Renal cortex interstitium (tissue), 11 donors: ENCODE data around the gene SEBOX. TPM values are rescaled to one million over a fixed set of nuclear protein-coding genes. Genes with fewer than 3 reads are reported as not detected.
"Not testable (repeated sequence)": the region's sequence is repeated elsewhere in the genome, so short reads cannot be mapped to it uniquely, and the experiment has no call there.

ENCODE experiments used
- DNase-seq, 11 donors: peaks; one replicate each; pipeline ENCODE4 v3.0.0-alpha.2; 2013; ENCODE audit warnings: low read depth in 9 of 11, low spot score in 4 of 11; ENCODE audit errors: extremely low read depth in 1 of 11
- polyA plus RNA-seq, 3 donors: library from polyadenylated mRNA; unstranded; fragments of 120-200 nt; gene quantifications; one replicate each; pipeline ENCODE4 v1.2.1, GENCODE V29; 2013; ENCODE audit not compliant: insufficient read length in 3 of 3

The SEBOX gene
- polyA plus RNA-seq, 3 donors, result not detected

DNA sequence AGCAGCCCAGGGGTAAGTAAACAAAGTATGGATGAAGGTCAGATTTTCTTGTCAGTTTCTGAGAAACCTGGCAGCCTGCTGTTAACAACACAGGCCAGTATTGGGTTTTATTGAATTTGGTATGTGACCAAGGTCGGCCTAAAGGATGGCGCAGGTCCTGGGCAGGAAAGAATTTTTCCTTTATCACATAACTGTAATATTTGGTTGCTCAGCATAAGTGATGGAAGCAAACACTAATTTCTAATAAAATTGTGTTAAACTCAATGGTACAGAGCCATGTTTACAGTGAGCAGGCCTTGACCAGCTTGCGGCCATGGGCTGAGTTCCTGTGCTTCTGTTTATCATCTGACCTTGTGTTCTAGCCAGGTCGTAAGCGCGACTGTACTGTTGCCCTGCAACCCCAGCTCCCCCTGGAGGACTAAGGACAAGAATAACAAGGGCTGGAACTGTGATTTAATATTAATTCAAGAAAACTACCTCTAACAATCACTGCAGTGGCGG is 18.2 kb downstream of the SEBOX start:
- no peak for DNase-seq

DNA sequence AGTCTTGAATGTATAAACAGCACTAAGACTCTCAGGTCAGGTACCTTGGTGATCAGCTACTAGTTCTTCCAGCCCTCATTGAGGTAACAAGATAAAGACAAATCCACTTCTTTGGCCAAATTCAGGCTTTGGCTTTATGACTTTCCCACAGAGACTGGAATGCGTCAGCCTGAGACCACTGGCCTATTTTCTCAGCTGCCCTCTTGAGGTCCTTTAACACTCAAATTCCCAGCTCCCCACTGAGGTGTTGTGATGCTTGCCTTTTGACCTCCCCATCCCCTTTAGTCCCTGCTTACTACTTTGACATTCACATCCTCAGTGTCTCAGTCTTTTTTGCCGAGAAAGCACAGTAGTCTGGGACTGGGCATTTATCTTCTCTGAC is 18.8 kb downstream of the SEBOX start:
- no peak for DNase-seq

DNA sequence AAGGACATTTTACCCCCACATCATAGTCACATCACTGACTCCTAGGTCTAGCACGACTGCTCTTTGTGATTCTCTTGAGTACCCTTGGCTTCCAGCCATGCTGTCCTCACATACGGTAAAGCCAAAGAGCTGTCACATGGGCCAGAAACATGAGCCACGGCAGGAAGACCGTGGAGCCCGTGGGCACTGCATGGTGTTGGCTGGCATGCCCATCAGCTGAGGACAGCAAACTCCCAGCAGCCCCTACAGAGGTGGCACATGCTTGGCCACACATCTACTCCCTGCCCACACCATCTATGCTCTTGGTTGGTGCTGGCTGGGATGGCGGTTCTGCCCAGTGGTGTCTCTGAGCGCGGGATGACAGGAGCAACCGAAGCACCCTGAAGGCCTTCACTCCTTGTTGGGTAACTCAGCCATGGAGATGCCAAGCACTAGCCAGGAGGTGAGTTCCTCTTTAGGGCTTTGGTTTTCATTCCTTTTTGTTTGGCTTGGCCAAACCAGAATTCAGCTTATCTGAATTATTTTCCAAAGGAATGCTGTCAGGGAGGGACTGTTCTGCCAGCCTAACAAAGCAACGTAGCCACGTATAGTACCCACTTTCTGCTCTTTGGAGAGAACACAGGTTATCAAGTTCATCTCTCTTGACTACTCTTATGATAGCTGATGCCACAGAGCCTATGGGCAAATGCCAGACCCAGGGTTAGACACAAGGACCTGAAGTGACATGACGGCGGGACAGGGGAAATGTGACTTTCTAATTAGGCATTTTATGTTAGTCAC is 19.4 kb downstream of the SEBOX start:
- no peak for DNase-seq

GRCh38 chr17:28344435-28344901 is 20.5 kb downstream of the SEBOX start:
- DNase-seq, result no peak

GRCh38 chr17:28344011-28344410 is 21.0 kb downstream of the SEBOX start:
- no peak for DNase-seq

- no peak for DNase-seq
Observed at GRCh38 chr17:28343491-28343932, 21.5 kb downstream of the SEBOX start.

GRCh38 chr17:28342313-28342712 is 22.7 kb downstream of the SEBOX start:
- DNase-seq, result no peak

GRCh38 chr17:28341516-28341915 is 23.5 kb downstream of the SEBOX start:
- no peak for DNase-seq

DNA sequence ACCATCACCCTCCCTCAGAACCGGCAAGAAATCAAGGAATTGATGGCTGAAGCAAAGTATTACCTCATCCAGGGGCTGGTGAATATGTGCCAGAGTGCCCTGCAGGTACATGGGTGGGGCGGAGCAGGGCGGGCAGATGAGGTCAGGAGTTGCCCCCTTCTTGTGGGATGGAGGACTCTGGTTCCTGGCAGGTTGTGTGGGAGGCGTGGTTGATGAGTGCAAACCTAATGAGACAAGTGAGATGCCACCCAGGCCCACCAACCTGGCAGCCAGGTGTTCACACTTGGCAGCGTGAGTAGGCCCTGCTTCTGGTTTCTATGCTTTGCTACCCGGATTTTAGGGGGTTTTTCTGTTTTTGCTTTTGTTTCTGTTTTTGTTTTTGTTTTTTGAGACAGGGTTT is 24.6 kb downstream of the SEBOX start:
- no peak for DNase-seq

DNA sequence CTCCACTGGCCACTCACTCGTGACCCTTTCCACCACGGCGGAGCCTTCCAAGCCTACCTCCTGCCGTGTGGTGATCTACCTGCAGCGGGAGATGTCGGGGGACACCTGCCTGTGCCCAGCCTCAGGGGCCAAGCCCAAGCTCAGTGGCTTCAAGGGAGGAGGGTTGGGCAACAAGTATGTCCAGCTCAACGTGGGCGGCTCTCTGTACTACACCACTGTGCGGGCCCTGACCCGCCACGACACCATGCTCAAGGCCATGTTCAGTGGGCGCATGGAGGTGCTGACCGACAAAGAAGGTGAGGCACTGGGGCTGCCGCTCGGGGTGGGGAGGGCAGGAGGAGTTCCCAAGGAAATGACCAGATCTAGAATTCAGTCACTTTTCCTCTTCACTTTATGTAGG is 25.6 kb downstream of the SEBOX start:
- no peak for DNase-seq

DNA sequence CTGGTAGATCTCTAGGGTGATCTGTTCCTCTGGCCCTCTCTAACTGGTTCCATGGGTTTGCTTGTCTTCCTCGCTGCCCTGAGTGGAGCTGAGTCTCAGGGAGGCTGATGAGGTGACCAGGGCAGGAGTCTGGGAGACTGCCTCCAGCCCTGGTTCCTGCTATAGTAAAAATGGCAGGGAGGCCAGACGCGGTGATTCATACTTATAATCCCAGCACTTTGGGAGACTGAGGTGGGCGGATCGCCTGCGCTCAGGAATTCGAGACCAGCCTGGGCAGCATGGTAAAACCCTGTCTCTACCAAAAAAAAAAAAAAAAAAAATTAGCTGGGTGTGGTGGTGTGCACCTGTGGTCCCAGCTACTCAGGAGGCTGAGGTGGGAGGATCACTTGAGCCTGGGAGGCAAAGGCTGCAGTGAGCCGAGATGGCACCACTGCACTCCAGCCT is 26.2 kb downstream of the SEBOX start:
- not testable (repeated sequence) for DNase-seq

DNA sequence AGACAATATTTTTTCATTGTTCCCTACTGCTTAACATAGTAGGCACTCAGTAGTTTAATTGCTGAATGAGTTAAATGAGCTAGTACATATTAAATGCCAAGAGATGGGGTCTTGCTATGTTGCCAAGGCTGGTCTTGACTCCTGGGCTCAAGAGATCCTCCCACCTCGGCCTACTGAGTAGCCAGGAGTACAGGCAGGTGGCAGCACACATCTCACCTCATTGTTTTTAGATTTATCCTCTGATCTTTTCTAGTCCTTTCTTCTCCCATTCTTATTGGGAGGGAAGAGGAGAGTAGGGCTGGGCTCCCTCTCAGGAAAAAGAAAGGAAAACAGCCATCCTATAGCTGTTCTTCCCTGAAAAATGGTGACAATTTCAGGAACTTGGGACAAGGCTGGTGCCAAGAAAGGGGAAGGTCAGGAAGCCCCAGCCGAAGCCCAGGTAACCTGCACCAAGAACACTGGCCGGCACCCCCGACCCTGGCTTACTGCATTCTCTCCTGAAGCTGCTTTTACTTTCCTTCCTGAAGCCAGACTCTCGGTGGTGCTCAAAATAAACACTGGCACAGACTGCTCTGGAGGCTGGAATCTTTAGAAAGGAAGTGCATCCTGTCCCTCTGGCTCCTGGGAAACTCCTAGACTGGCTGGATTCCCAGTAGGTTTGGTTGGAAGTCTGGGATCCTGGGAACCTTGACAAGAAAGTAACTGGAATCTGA is 26.8 kb downstream of the SEBOX start:
- no peak for DNase-seq

- DNase-seq, result peak; percentile 50 to 86 (median 71)
Observed at GRCh38 chr17:28335959-28336871, 28.8 kb downstream of the SEBOX start.

DNA sequence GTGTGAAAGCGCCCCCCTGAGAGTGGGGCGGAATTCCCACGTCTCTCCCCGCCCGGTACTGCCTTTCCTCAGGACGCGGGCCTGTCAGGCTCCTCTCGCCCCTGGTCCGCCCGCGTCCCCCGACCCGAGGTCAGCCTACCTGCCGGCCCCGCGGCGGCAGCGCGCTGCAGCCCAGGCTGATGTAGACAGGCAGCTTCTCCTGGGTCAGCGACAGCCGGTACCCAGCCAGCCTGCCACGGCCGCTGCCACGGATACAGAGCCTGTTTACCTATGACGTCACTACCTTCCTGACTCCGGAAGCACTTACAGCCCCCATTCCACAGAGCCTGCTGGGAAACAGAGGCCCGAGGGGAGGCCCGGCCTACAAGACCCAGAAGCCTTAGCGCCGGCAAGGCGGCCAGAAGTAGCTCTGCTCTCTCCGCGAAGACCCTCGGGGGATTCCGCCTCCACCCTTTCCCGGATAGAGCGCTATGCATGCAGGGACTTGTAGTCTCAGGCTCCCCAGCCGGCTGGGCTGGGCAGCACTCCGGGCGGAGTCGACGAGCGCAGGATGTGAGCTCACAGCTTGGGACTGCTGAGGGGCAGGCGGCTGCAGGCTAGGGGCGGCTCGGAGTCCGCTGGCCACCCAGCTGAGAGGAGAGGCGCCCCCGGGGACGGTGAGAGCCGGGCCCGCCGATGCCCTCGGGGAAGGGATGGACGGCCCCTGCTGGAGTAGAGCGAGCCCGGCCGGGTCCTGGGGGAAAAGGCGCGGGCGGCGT is 29.6 kb downstream of the SEBOX start, which contains the start of the genes IFT20 and TNFAIP1:
IFT20 (minus strand) TSS at position 272 of the 758 bp plus-strand sequence. CDS start 3,487 bp downstream, outside the sequence.
TNFAIP1 (plus strand) TSS at position 561 of the 758 bp plus-strand sequence. CDS start 3,761 bp downstream, outside the sequence.
- DNase-seq, result peak; percentile 95 to 100 (median 99)

- no peak for DNase-seq
Observed at GRCh38 chr17:28334666-28335200, 30.3 kb downstream of the SEBOX start.

DNA sequence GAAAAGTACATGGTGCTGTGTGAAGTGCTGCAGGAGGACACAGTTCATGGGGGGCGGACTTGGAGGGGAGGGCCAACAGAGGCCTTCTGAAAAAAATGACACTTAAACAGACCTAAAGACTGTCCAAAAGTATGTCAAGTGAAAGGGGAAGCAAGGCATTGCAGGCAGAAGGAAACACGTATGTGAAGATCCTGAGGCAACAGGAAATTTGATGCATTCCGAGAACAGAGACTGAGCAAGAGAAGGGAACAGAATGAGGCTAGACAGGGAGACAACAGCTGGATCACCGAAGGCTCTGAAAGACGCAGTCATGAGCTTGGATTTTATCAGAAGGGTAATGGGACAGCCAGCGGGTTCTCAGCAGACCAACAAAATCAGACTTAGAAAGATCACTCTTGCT is 30.8 kb downstream of the SEBOX start:
- no peak for DNase-seq

DNA sequence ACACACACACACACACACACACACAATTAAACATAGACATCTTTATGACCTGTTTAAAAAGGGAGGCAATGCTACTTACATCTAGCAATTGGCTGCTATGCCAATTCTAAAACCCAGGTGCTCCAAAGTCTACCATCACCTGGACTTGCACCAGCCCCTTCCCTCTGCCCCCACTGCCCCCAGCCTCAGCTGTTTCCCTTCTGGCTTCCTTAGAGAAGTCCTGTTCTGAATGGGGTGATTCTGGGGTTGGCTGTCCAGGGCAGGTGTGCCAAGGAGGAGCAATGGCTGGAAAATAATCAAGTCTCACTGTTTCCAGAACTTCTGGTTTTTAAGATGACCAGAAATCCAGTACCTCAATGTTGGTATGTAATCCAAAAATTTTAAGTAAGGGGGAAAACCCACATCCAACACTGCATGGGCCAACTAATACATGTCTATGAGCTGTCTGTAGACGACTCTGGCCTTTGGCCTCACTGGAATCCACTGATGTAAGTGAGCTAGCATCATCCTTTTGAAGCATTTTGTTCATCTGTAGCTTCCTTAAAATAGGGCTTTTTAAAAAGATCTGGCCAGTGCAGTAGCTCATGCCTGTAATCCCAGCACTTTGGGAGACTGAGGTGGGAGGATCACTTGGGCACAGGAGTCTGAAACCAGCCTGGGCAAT is 31.8 kb downstream of the SEBOX start:
- no peak for DNase-seq
